Activated CD8-positive, alpha-beta T cell treated with anti-CD3 and anti-CD28 coated beads for 36 hours (primary cell): ENCODE measurements around the gene IL16. TPM values are rescaled to one million over a fixed set of nuclear protein-coding genes. Genes with fewer than 3 reads are reported as not detected.

Source experiments
- ATAC-seq: fragments of 200-7000 bp; cut with Tn5 transposase; one replicate; pipeline ENCODE4 v1.10.0; 2021; ENCODE audit warnings: mild to moderate bottlenecking, moderate library complexity
- CTCF ChIA-PET: fragments of 350-600 bp; sonication (Branson Sonifier 250); formaldehyde crosslinking; loops from one replicate; lab custom pipeline; 2021; ENCODE audit warnings: antibody characterized with exemption; lab: Charles Lee
- POLR2A ChIA-PET: fragments of 350-600 bp; sonication (Branson Sonifier 250); formaldehyde crosslinking; loops from one replicate; lab custom pipeline; 2021; ENCODE audit warnings: antibody characterized with exemption; lab: Charles Lee
- DNase-seq: peaks from one replicate; pipeline ENCODE4 v3.0.0-alpha.2; 2020
- H3K27ac Mint-ChIP-seq: one replicate; pipeline ENCODE4 v1.8.0; 2021; ENCODE audit warnings: mild to moderate bottlenecking, mixed read lengths
- H3K27me3 Mint-ChIP-seq: one replicate; pipeline ENCODE4 v1.8.0; 2021; ENCODE audit warnings: mixed read lengths
- H3K36me3 Mint-ChIP-seq: one replicate; pipeline ENCODE4 v1.8.0; 2021; ENCODE audit warnings: low read depth, mixed read lengths
- H3K4me1 Mint-ChIP-seq: one replicate; pipeline ENCODE4 v1.8.0; 2021; ENCODE audit warnings: low read depth, mixed read lengths
- H3K4me3 Mint-ChIP-seq: one replicate; pipeline ENCODE4 v1.8.0; 2021; ENCODE audit warnings: mild to moderate bottlenecking, moderate library complexity, mixed read lengths
- H3K9me3 Mint-ChIP-seq: one replicate; pipeline ENCODE4 v1.8.0; 2021; ENCODE audit warnings: mixed read lengths
- CTCF ChIP-seq: fragments of 200-600 bp; IDR thresholded peaks from one replicate; pipeline ENCODE4 v1.8.0; 2022; ENCODE audit warnings: antibody characterized with exemption, mild to moderate bottlenecking
- intact Hi-C: fragments of 100-400 bp; cut with micrococcal nuclease; formaldehyde crosslinking; loops from one replicate; pipeline ENCODE4 v1.10.0; 2022
- total RNA-seq, 2 experiments: library from RNA; stranded (reverse); gene quantifications; one replicate each; pipeline ENCODE4 v1.2.3, GENCODE V29; 2021

IL16 gene
- total RNA-seq, 2 experiments from 2014 or later = 130 to 138 TPM

- Mint-ChIP-seq H3K27me3 (peaks cover 5% of the 10 kb centered on the region), H3K9me3 (peaks cover 3% of the 10 kb centered on the region), H3K4me3 (no peak overlapping the region), H3K4me1 (no peaks in the 10 kb centered on the region), H3K27ac (no peak overlapping the region), H3K36me3 (no peaks in the 10 kb centered on the region)
- no peak for ATAC-seq
- TF ChIP-seq CTCF = no peak
- ChIA-PET CTCF (interaction anchor here (0.8 to 2.4 kb wide), 3 partner anchors 9 to 100 kb away, joined by 3 to 29 read pairs (median 3); no protein-coding TSS in a partner anchor), POLR2A (no interaction called here)
- intact Hi-C loops = no loop called here
- DNase-seq = no peak
Measured at GRCh38 chr15:81255315-81255957, 58.8 kb downstream of the IL16 start.

- ChIA-PET CTCF (interaction anchor here (1.4 to 3.1 kb wide), 2 partner anchors 9 to 10 kb away, joined by 3 to 12 read pairs; no protein-coding TSS in a partner anchor), POLR2A (no interaction called here)
- TF ChIP-seq CTCF = no peak
- H3K27me3 Mint-ChIP-seq = peaks cover 5% of the 10 kb centered on the region
- H3K4me3 Mint-ChIP-seq = no peak overlapping the region
- H3K4me1 Mint-ChIP-seq = no peaks in the 10 kb centered on the region
- H3K27ac Mint-ChIP-seq = no peak overlapping the region
- DNase-seq (no peak), ATAC-seq (no peak)
- H3K9me3 Mint-ChIP-seq = peaks cover 2% of the 10 kb centered on the region
- intact Hi-C loops = no loop called here
- no peaks in the 10 kb centered on the region for H3K36me3 Mint-ChIP-seq
Measured at GRCh38 chr15:81255958-81256320, 59.3 kb downstream of the IL16 start.

- Mint-ChIP-seq H3K36me3 (no peaks in the 10 kb centered on the region), H3K4me1 (no peaks in the 10 kb centered on the region), H3K4me3 (no peak overlapping the region), H3K27ac (no peak overlapping the region), H3K27me3 (peaks cover 5% of the 10 kb centered on the region), H3K9me3 (no peaks in the 10 kb centered on the region)
- DNase-seq (no peak), ATAC-seq (no peak)
- TF ChIP-seq CTCF = no peak
- intact Hi-C loops = no loop called here
- ChIA-PET POLR2A (interaction anchor here (1.6 kb wide), 1 partner anchor 10 kb away, joined by 4 read pairs; no protein-coding TSS in a partner anchor), CTCF (interaction anchor here (3.1 kb wide), 1 partner anchor 9 kb away, joined by 12 read pairs; no protein-coding TSS in a partner anchor)
Measured at GRCh38 chr15:81256916-81257315, 60.2 kb downstream of the IL16 start.

- Mint-ChIP-seq H3K27me3 (peaks cover 5% of the 10 kb centered on the region), H3K4me1 (no peaks in the 10 kb centered on the region), H3K36me3 (no peaks in the 10 kb centered on the region), H3K27ac (no peak overlapping the region), H3K4me3 (no peak overlapping the region), H3K9me3 (no peaks in the 10 kb centered on the region)
- intact Hi-C loops = no loop called here
- ATAC-seq = no peak
- POLR2A ChIA-PET = interaction anchor here (1.6 kb wide), 1 partner anchor 9 kb away, joined by 4 read pairs; no protein-coding TSS in a partner anchor
- DNase-seq = no peak
- CTCF ChIA-PET = interaction anchor here (3.1 kb wide), 1 partner anchor 9 kb away, joined by 12 read pairs; no protein-coding TSS in a partner anchor
- no peak for TF ChIP-seq CTCF
Measured at GRCh38 chr15:81257435-81257834, 60.8 kb downstream of the IL16 start.

GRCh38 chr15:81258455-81258854 is 61.8 kb downstream of the IL16 start:
- peaks cover 5% of the 10 kb centered on the region for H3K27me3 Mint-ChIP-seq
- H3K4me3 Mint-ChIP-seq = no peak overlapping the region
- intact Hi-C loops = no loop called here
- no peaks in the 10 kb centered on the region for H3K9me3 Mint-ChIP-seq
- DNase-seq (no peak), ATAC-seq (no peak)
- H3K27ac Mint-ChIP-seq = no peak overlapping the region
- ChIA-PET CTCF (interaction anchor here (3.1 kb wide), 1 partner anchor 8 kb away, joined by 12 read pairs; no protein-coding TSS in a partner anchor), POLR2A (interaction anchor here (1.6 kb wide), 1 partner anchor 8 kb away, joined by 4 read pairs; no protein-coding TSS in a partner anchor)
- TF ChIP-seq CTCF = no peak
- H3K36me3 Mint-ChIP-seq = no peaks in the 10 kb centered on the region
- H3K4me1 Mint-ChIP-seq = no peaks in the 10 kb centered on the region
